HepG2 (cell line): ENCODE measurements around the gene EXOC6B. TPM values are rescaled to one million over a fixed set of nuclear protein-coding genes. Genes with fewer than 3 reads are reported as not detected.

Experiments used
- ATAC-seq: fragments of 200-7000 bp; cut with Tn5 transposase; 3 replicates; pipeline ENCODE4 v1.9.1; 2020; ENCODE audit warnings: mild to moderate bottlenecking, moderate library complexity
- BruUV-seq: library from RNA; stranded (reverse); fragments of 400-500 nt; replicated peaks from 2 replicates; lab custom pipeline; 2021; lab: Mats Ljungman, UMichigan
- CTCF ChIA-PET: fragments of 300-600 bp; formaldehyde crosslinking; extraction: SDS; loops from one replicate; lab custom pipeline; 2021; ENCODE audit warnings: low total read pairs, inconsistent platforms, low intra/inter-chr PET ratio; lab: Yijun Ruan, JAX
- POLR2A ChIA-PET: fragments of 350-600 bp; sonication (Branson Sonifier 250); formaldehyde crosslinking; loops from one replicate; lab custom pipeline; 2020; ENCODE audit warnings: antibody characterized with exemption, inconsistent platforms; lab: Yijun Ruan, JAX
- DNase-seq: peaks from one replicate; pipeline ENCODE4 v3.0.0-alpha.2; 2015; ENCODE audit warnings: low spot score
- FAIRE-seq: peaks from 3 replicates; lab custom pipeline; 2011; peaks lifted over from hg19 to GRCh38; lab: Jason Lieb, UNC
- H2AFZ ChIP-seq: one replicate; pipeline ENCODE4 v1.6.1; 2011; ENCODE audit warnings: low read length, inconsistent platforms
- H3K27ac ChIP-seq: fragments of 300-600 bp; 3 replicates; pipeline ENCODE4 v1.8.0; 2011; ENCODE audit warnings: mixed run types, mild to moderate bottlenecking, mixed read lengths, low read length, inconsistent platforms; ENCODE audit not compliant: insufficient read depth; ENCODE audit errors: extremely low read length
- H3K27me3 ChIP-seq, 2 experiments: fragments of 200-600 bp in 1 of 2; 2 replicates in 1 of 2; 3 replicates in 1 of 2; pipeline versions ENCODE4 v1.6.0 to v1.8.0; 2011; ENCODE audit warnings: low read length in 2 of 2, mild to moderate bottlenecking in 2 of 2, moderate library complexity in 2 of 2, inconsistent platforms in 1 of 2; ENCODE audit not compliant: insufficient read depth in 2 of 2, control insufficient read depth in 1 of 2
- H3K36me3 ChIP-seq, 2 experiments: fragments of 200-600 bp in 1 of 2; replicated peaks in 1 of 2; 2 replicates in 1 of 2; 3 replicates in 1 of 2; pipeline versions ENCODE4 v1.5.1 to v1.8.0; 2011; ENCODE audit warnings: low read length in 2 of 2, inconsistent platforms in 1 of 2; ENCODE audit not compliant: insufficient read depth in 2 of 2, control insufficient read depth in 1 of 2
- H3K4me1 ChIP-seq: 2 replicates; pipeline ENCODE4 v1.5.1; 2012; ENCODE audit warnings: low read length, inconsistent platforms; ENCODE audit not compliant: insufficient read depth
- H3K4me2 ChIP-seq: 2 replicates; pipeline ENCODE4 v1.6.0; 2011; ENCODE audit warnings: low read depth, low read length, inconsistent platforms
- H3K4me3 ChIP-seq, 3 experiments: fragments of 200-600 bp in 1 of 3; sonication (generic), shearing (Covaris generic) in 1 of 3; replicated peaks in 1 of 3; 2 replicates each; pipeline ENCODE4 v1.5.1; 2011 to 2016; ENCODE audit warnings: low read length in 3 of 3, inconsistent platforms in 2 of 3, low read depth in 2 of 3, mild to moderate bottlenecking in 2 of 3, control low read depth in 1 of 3, mixed read lengths in 1 of 3; ENCODE audit not compliant: insufficient read depth in 1 of 3
- H3K79me2 ChIP-seq: one replicate; pipeline ENCODE4 v1.6.1; 2011; ENCODE audit warnings: low read length, inconsistent platforms; ENCODE audit not compliant: insufficient read depth
- H3K9ac ChIP-seq: 2 replicates; pipeline ENCODE4 v1.6.0; 2011; ENCODE audit warnings: mild to moderate bottlenecking, low read depth, low read length, inconsistent platforms; ENCODE audit not compliant: insufficient read depth
- H3K9me3 ChIP-seq: 2 replicates; pipeline ENCODE4 v1.5.1; 2012; ENCODE audit warnings: mild to moderate bottlenecking, low read length
- H4K20me1 ChIP-seq: 2 replicates; pipeline ENCODE4 v1.6.0; 2011; ENCODE audit warnings: inconsistent platforms, mild to moderate bottlenecking, low read length, moderate library complexity; ENCODE audit not compliant: insufficient read depth
- PATZ1 ChIP-seq: sonication (generic); formaldehyde crosslinking; IDR thresholded peaks from 2 replicates; pipeline ENCODE4 v1.4.0; 2020; ENCODE audit warnings: missing genetic modification reagents
- PHF20 ChIP-seq: sonication (generic); formaldehyde crosslinking; IDR thresholded peaks from 2 replicates; pipeline ENCODE4 v1.5.0; 2020; ENCODE audit warnings: mild to moderate bottlenecking, missing genetic modification reagents
- POLR2AphosphoS2 ChIP-seq: IDR thresholded peaks from 2 replicates; pipeline ENCODE4 v1.6.1; 2011; ENCODE audit warnings: low read depth, low read length, improper control_type of control experiment
- RBAK ChIP-seq: sonication (generic); formaldehyde crosslinking; IDR thresholded peaks from 2 replicates; pipeline ENCODE4 v1.5.1; 2020; ENCODE audit warnings: mild to moderate bottlenecking, missing genetic modification reagents
- TEAD3 ChIP-seq: optimal IDR thresholded peaks from 2 replicates; pipeline ENCODE3; 2016; ENCODE audit warnings: borderline replicate concordance
- ZBTB7B ChIP-seq: sonication (generic); formaldehyde crosslinking; IDR thresholded peaks from 2 replicates; pipeline ENCODE4 v1.4.0; 2020; ENCODE audit warnings: missing genetic modification reagents
- ZNF7 ChIP-seq: IDR thresholded peaks from 2 replicates; pipeline ENCODE4 v1.6.1; 2016; ENCODE audit warnings: missing biosample characterization, missing genetic modification reagents
- WGBS: methylation state at CpG from one replicate; pipeline ENCODE4 v1.1.6; 2017; ENCODE audit warnings: low lambda C conversion rate; 5-methylcytosine and 5-hydroxymethylcytosine counted together
- in situ Hi-C: cut with HindIII; loops from 2 replicates; pipeline ENCODE4 v1.10.0; 2017; ENCODE audit warnings: low pct_unique_long_range_greater_than_20kb; ENCODE audit not compliant: extremely low pct_ligation_motif_present
- intact Hi-C: fragments of 100-400 bp; cut with micrococcal nuclease; formaldehyde crosslinking; loops from one replicate; pipeline ENCODE4 v1.10.0; 2022; ENCODE audit not compliant: unreplicated experiment
- polyA plus RNA-seq, 8 experiments: library from polyadenylated mRNA; depleted of rRNA in 3 of 8; stranded (reverse) in 7 of 8; unstranded in 1 of 8; fragments of >200 nt; fragmentation: Illumina TruSeq in 4 of 8; extraction: Trizol in 4 of 8; gene quantifications; 2 replicates each; pipeline versions ENCODE4 v1.2.1 to v1.2.3, GENCODE V29; 2011 to 2016; ENCODE audit warnings: low read depth in 4 of 8, missing spikeins in 1 of 8, mixed read lengths in 1 of 8; ENCODE audit not compliant: insufficient read depth in 1 of 8
- total RNA-seq, 5 experiments: library from RNA; depleted of rRNA; stranded (reverse); fragments of >200 nt; fragmentation: Illumina TruSeq; extraction: Trizol; gene quantifications; 2 replicates each; pipeline ENCODE4 v1.2.3, GENCODE V29; 2016; ENCODE audit warnings: low read depth in 1 of 5

EXOC6B gene
- total and polyA plus RNA-seq, 2 of the 13 experiments (the other 11 are each of a cell fraction or from before 2014, with no cell fraction given), result 9.1 to 15.9 TPM

GRCh38 chr2:72561621-72562318, 264.1 kb downstream of the EXOC6B start:
- Histone ChIP-seq H3K4me2 (no peak overlapping the region), H3K9me3 (no peaks in the 10 kb centered on the region), H3K27me3 (no peaks in the 10 kb centered on the region), H3K36me3 (no peaks in the 10 kb centered on the region), H2AFZ (no peak overlapping the region), H3K4me1 (peaks cover 11% of the 10 kb centered on the region), H3K27ac (no peak overlapping the region), H4K20me1 (no peaks in the 10 kb centered on the region), H3K79me2 (no peaks in the 10 kb centered on the region), H3K9ac (no peak overlapping the region), H3K4me3 (no peak overlapping the region)
- TF ChIP-seq RBAK (CRISPR knock-in tag) (no peak), ZBTB7B (CRISPR knock-in tag) (no peak), PHF20 (CRISPR knock-in tag) (no peak), TEAD3 (CRISPR knock-in tag) (peak; percentile 49), POLR2AphosphoS2 (no peak), ZNF7 (CRISPR knock-in tag) (peak; percentile 54; the same call in 1 of the 2 replicates), PATZ1 (no peak)
- ATAC-seq, result peak; percentile 61
- no TSS peak for BruUV-seq
- FAIRE-seq, result no peak
- intact Hi-C loops, result no loop called here
- in situ Hi-C loops, result no loop called here
- peak; percentile 48 for DNase-seq
- ChIA-PET POLR2A (no interaction called here), CTCF (no interaction called here)
- WGBS, result 67% methylated on average over 4 of the region's 4 CpGs
